Measurements from ENCODE around the gene MEX3C.

MEX3C gene

DNA sequence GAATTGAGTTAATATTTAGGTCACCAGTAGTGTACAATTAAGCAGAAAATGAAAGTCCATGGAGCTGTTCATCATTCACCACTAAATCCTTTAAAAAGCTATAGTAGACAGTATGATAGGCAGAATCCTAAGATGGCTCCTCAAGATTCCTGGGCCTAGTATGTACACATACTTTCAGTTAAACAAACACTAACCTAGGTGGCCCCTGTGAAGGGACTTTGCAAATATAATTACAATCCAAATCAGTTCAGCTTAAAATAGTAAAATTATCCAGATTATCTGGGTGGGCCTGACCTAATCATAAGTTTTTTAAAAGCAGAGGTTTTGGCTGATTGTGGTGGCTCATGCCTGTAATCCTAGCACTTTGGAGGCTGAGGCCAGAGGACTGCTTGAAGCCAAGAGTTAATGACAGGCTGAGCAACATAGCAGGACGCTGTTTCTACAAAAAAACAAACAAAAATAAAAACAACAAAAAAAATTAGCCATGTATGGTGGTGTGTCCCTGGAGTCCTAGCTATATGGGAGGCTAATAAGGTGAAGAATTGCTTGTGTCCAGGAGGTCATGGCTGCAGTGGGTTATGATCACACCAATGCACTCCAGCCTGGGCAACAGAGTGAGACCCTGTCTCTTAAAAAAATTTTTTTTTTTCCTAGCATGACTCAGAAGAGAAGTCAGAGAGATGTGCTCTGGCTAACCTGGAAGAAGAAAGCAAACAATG, 13.9 kb downstream of the MEX3C start:
- Histone ChIP-seq H3K4me1 (ENCODE audit: insufficient read depth, low read length, severe bottlenecking) (peaks cover 53% of the 10 kb centered on the region), H3F3A (ENCODE audit: insufficient read depth, low read length) (no peaks in the 10 kb centered on the region), H3K27me3 (ENCODE audit: insufficient read depth, low read length) (no peaks in the 10 kb centered on the region), H3K27ac (ENCODE audit: low read depth, low read length, poor library complexity, severe bottlenecking) (no peak overlapping the region), H3K4me2 (ENCODE audit: low read length) (peak overlapping the region; percentile 9; the same call in 1 of the 2 replicates), H2AFZ (ENCODE audit: low read length) (no peak overlapping the region), H4K20me1 (ENCODE audit: insufficient read depth, low read length) (peaks cover 4% of the 10 kb centered on the region; the same call in 1 of the 2 replicates), H3K9me2 (ENCODE audit: low read depth, low read length) (no peaks in the 10 kb centered on the region), H3K79me2 (ENCODE audit: insufficient read depth, low read length) (peaks cover 100% of the 10 kb centered on the region), H3K9me3 (ENCODE audit: low read length) (no peaks in the 10 kb centered on the region), H3K4me3 (ENCODE audit: low read depth, low read length, poor library complexity, severe bottlenecking) (no peak overlapping the region), H3K9ac (ENCODE audit: low read length) (no peak overlapping the region), H3K36me3 (ENCODE audit: insufficient read depth, low read length) (peaks cover 68% of the 10 kb centered on the region)
- TF ChIP-seq EZH2 (IDR thresholded peaks at IDR 0.05; ENCODE audit: borderline replicate concordance, low read length), result no peak
- TF ChIP-seq, protein P1, sequence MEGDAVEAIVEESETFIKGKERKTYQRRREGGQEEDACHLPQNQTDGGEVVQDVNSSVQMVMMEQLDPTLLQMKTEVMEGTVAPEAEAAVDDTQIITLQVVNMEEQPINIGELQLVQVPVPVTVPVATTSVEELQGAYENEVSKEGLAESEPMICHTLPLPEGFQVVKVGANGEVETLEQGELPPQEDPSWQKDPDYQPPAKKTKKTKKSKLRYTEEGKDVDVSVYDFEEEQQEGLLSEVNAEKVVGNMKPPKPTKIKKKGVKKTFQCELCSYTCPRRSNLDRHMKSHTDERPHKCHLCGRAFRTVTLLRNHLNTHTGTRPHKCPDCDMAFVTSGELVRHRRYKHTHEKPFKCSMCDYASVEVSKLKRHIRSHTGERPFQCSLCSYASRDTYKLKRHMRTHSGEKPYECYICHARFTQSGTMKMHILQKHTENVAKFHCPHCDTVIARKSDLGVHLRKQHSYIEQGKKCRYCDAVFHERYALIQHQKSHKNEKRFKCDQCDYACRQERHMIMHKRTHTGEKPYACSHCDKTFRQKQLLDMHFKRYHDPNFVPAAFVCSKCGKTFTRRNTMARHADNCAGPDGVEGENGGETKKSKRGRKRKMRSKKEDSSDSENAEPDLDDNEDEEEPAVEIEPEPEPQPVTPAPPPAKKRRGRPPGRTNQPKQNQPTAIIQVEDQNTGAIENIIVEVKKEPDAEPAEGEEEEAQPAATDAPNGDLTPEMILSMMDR (IDR thresholded peaks at IDR 0.05; ENCODE audit: low read length), result no peak

DNA sequence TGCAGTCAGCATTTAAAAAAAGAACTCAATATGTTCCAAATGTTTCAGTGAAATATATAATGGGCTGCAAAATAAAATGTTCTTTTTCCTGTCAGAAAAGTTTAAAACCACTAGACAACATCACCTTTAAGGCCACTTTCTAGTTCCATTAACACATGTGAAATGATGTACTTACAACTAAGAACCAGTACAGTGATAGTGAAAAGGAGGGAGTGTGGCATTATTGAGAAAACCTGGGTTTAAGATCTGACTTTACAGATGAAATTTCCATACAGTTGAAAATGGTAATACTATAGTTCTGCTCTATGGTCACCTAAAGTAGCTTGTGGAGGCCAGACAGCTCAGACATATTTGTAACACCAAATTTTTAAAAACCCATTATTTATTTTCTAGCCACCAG, 14.7 kb downstream of the MEX3C start:
- H3F3A ChIP-seq (ENCODE audit: insufficient read depth, low read length), result no peaks in the 10 kb centered on the region
- H3K9ac ChIP-seq (ENCODE audit: low read length), result no peak overlapping the region
- H3K4me3 ChIP-seq (ENCODE audit: low read depth, low read length, poor library complexity, severe bottlenecking), result no peak overlapping the region
- TF ChIP-seq EZH2 (IDR thresholded peaks at IDR 0.05; ENCODE audit: borderline replicate concordance, low read length), result no peak
- TF ChIP-seq, protein P1 (IDR thresholded peaks at IDR 0.05; ENCODE audit: low read length), result no peak
- no peak overlapping the region for H2AFZ ChIP-seq (ENCODE audit: low read length)
- H3K27ac ChIP-seq (ENCODE audit: low read depth, low read length, poor library complexity, severe bottlenecking), result no peak overlapping the region
- H3K79me2 ChIP-seq (ENCODE audit: insufficient read depth, low read length), result peaks cover 100% of the 10 kb centered on the region
- no peaks in the 10 kb centered on the region for H3K9me3 ChIP-seq (ENCODE audit: low read length)
- 0 out of 2 replicates have a peak overlapping the region, but pooled peaks have one; percentile 9 for H3K4me2 ChIP-seq (ENCODE audit: low read length)
- peaks cover 69% of the 10 kb centered on the region for H3K36me3 ChIP-seq (ENCODE audit: insufficient read depth, low read length)
- peaks cover 4% of the 10 kb centered on the region; the same call in 1 of the 2 replicates for H4K20me1 ChIP-seq (ENCODE audit: insufficient read depth, low read length)
- H3K27me3 ChIP-seq (ENCODE audit: insufficient read depth, low read length), result no peaks in the 10 kb centered on the region
- no peaks in the 10 kb centered on the region for H3K9me2 ChIP-seq (ENCODE audit: low read depth, low read length)
- peaks cover 46% of the 10 kb centered on the region for H3K4me1 ChIP-seq (ENCODE audit: insufficient read depth, low read length, severe bottlenecking)

DNA sequence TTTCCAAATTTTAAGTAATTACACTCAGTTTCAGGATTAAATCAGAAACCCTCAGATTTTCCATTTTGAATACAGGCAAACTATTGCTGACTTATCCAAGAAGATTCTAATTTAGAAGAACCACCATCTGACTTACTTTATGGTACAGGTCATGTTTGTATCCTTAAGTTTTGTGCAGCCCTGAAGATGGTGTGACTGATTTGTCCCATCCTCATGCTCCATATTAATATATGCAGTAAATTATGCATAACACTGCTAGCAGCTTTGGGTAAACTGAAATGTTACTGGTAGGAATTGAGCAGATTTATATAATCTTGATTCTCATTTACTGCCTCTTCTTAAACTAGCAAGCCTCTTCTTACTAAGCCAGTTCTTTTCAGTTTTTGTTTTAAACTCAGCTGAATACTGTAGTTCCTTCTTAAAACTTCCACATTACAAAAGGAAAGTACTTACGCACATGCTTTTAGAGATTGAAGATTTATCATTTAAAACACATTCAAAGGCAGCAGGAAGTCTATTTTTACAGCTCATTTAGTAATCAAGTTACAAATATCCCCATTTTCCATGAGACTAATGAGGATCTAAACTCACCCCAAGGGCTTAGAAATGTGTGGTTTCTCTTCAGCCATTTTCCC, 25.7 kb downstream of the MEX3C start:
- TF ChIP-seq, protein P1 (IDR thresholded peaks at IDR 0.05; ENCODE audit: low read length), result no peak
- no peak for TF ChIP-seq EZH2 (IDR thresholded peaks at IDR 0.05; ENCODE audit: borderline replicate concordance, low read length)
- Histone ChIP-seq H3K9me3 (ENCODE audit: low read length) (no peaks in the 10 kb centered on the region), H4K20me1 (ENCODE audit: insufficient read depth, low read length) (no peaks in the 10 kb centered on the region), H3F3A (ENCODE audit: insufficient read depth, low read length) (0 out of 2 replicates have a peak, but pooled peaks cover 8% of the 10 kb centered on the region), H3K9me2 (ENCODE audit: low read depth, low read length) (no peaks in the 10 kb centered on the region), H3K4me1 (ENCODE audit: insufficient read depth, low read length, severe bottlenecking) (peaks cover 12% of the 10 kb centered on the region), H3K4me2 (ENCODE audit: low read length) (no peak overlapping the region), H3K79me2 (ENCODE audit: insufficient read depth, low read length) (peaks cover 19% of the 10 kb centered on the region), H3K9ac (ENCODE audit: low read length) (no peak overlapping the region), H3K27me3 (ENCODE audit: insufficient read depth, low read length) (no peaks in the 10 kb centered on the region), H3K4me3 (ENCODE audit: low read depth, low read length, poor library complexity, severe bottlenecking) (no peak overlapping the region), H3K36me3 (ENCODE audit: insufficient read depth, low read length) (peaks cover 40% of the 10 kb centered on the region), H2AFZ (ENCODE audit: low read length) (no peak overlapping the region), H3K27ac (ENCODE audit: low read depth, low read length, poor library complexity, severe bottlenecking) (no peak overlapping the region)

All from OCI-LY1 (cell line).